IMR-90 (cell line): ENCODE data around the gene ST6GAL2. TPM values are rescaled to one million over a fixed set of nuclear protein-coding genes. Genes with fewer than 3 reads are reported as not detected.

Source experiments
- ATAC-seq: fragments of 200-7000 bp; cut with Tn5 transposase; 2 replicates; pipeline ENCODE4 v1.9.1; 2020; ENCODE audit warnings: low read depth, mild to moderate bottlenecking, moderate library complexity
- BruUV-seq: library from RNA; stranded (reverse); fragments of 400-500 nt; replicated peaks from 2 replicates; lab custom pipeline; 2021; lab: Mats Ljungman, UMichigan
- CTCF ChIA-PET: fragments of 300-600 bp; formaldehyde crosslinking; extraction: SDS; loops from one replicate; lab custom pipeline; 2021; ENCODE audit warnings: antibody characterized with exemption; lab: Yijun Ruan, JAX
- POLR2A ChIA-PET: fragments of 300-600 bp; sonication (Branson Sonifier 250); formaldehyde crosslinking; loops from one replicate; lab custom pipeline; 2022; ENCODE audit warnings: antibody characterized with exemption; ENCODE audit not compliant: unreplicated experiment; lab: Charles Lee
- DNase-seq: peaks from one replicate; pipeline ENCODE4 v3.0.0; 2013
- H2AFZ ChIP-seq: replicated peaks from 2 replicates; pipeline ENCODE3; 2013; ENCODE audit warnings: low read length, mild to moderate bottlenecking; ENCODE audit not compliant: poor library complexity
- H2AK5ac ChIP-seq: 2 replicates; pipeline ENCODE4 v1.6.1; 2013; ENCODE audit warnings: low read depth, low read length, inconsistent platforms
- H2AK9ac ChIP-seq: replicated peaks from 2 replicates; pipeline ENCODE3; 2013; ENCODE audit warnings: mild to moderate bottlenecking, low read depth, low read length, moderate library complexity; ENCODE audit not compliant: poor library complexity
- H2BK120ac ChIP-seq: 2 replicates; pipeline ENCODE4 v1.6.1; 2013; ENCODE audit warnings: low read depth, low read length, inconsistent platforms
- H2BK15ac ChIP-seq: 3 replicates; pipeline ENCODE4 v1.6.1; 2013; ENCODE audit warnings: low read depth, low read length, inconsistent platforms
- H2BK20ac ChIP-seq: 2 replicates; pipeline ENCODE4 v1.6.1; 2013; ENCODE audit warnings: low read depth, mild to moderate bottlenecking, inconsistent platforms, low read length, moderate library complexity
- H2BK5ac ChIP-seq: 2 replicates; pipeline ENCODE4 v1.6.1; 2013; ENCODE audit warnings: mild to moderate bottlenecking, low read depth, low read length, inconsistent platforms; ENCODE audit not compliant: poor library complexity, severe bottlenecking
- H3K14ac ChIP-seq: replicated peaks from 2 replicates; pipeline ENCODE4 v1.6.1; 2013; ENCODE audit warnings: low read depth, low read length, inconsistent platforms
- H3K18ac ChIP-seq: 2 replicates; pipeline ENCODE4 v1.6.1; 2013; ENCODE audit warnings: low read depth, low read length, control low read depth
- H3K23ac ChIP-seq: 2 replicates; pipeline ENCODE4 v1.6.1; 2013; ENCODE audit warnings: low read depth, low read length, inconsistent platforms
- H3K27ac ChIP-seq: 2 replicates; pipeline ENCODE4 v1.5.1; 2013; ENCODE audit warnings: mild to moderate bottlenecking, control low read depth, low read length; ENCODE audit not compliant: insufficient read depth
- H3K27me3 ChIP-seq: 2 replicates; pipeline ENCODE4 v1.6.1; 2013; ENCODE audit warnings: low read length; ENCODE audit not compliant: control insufficient read depth, insufficient read depth
- H3K36me3 ChIP-seq: 2 replicates; pipeline ENCODE4 v1.6.1; 2013; ENCODE audit warnings: low read length, mixed read lengths; ENCODE audit not compliant: control insufficient read depth, insufficient read depth
- H3K4ac ChIP-seq: 2 replicates; pipeline ENCODE4 v1.6.1; 2013; ENCODE audit warnings: low read depth, low read length, inconsistent platforms
- H3K4me1 ChIP-seq: 2 replicates; pipeline ENCODE4 v1.6.1; 2013; ENCODE audit warnings: low read length, mixed read lengths; ENCODE audit not compliant: control insufficient read depth, insufficient read depth
- H3K4me2 ChIP-seq: 2 replicates; pipeline ENCODE4 v1.6.1; 2013; ENCODE audit warnings: low read depth, mild to moderate bottlenecking, control low read depth, low read length, moderate library complexity
- H3K4me3 ChIP-seq: 2 replicates; pipeline ENCODE4 v1.5.1; 2013; ENCODE audit warnings: low read depth, mild to moderate bottlenecking, control low read depth, low read length, moderate library complexity; ENCODE audit not compliant: insufficient read depth
- H3K56ac ChIP-seq: 2 replicates; pipeline ENCODE4 v1.6.1; 2013; ENCODE audit warnings: low read length, inconsistent platforms; ENCODE audit not compliant: insufficient read depth; ENCODE audit errors: extremely low read depth
- H3K79me1 ChIP-seq, 2 experiments: 2 replicates each; pipeline ENCODE4 v1.6.1; 2013; ENCODE audit warnings: low read length in 2 of 2, inconsistent platforms in 1 of 2, low read depth in 1 of 2
- H3K9ac ChIP-seq: 2 replicates; pipeline ENCODE4 v1.6.1; 2013; ENCODE audit warnings: low read depth, low read length, control low read depth
- H3K9me1 ChIP-seq: 2 replicates; pipeline ENCODE4 v1.6.1; 2013; ENCODE audit warnings: low read length, inconsistent platforms; ENCODE audit not compliant: insufficient read depth
- H3K9me3 ChIP-seq: 2 replicates; pipeline ENCODE4 v1.6.1; 2013; ENCODE audit warnings: low read length; ENCODE audit not compliant: control insufficient read depth, insufficient read depth
- H4K20me1 ChIP-seq: 2 replicates; pipeline ENCODE4 v1.6.1; 2013; ENCODE audit warnings: low read length, inconsistent platforms; ENCODE audit not compliant: insufficient read depth
- H4K5ac ChIP-seq: 2 replicates; pipeline ENCODE4 v1.6.1; 2013; ENCODE audit warnings: mild to moderate bottlenecking, low read depth, low read length, control low read depth
- H4K8ac ChIP-seq, 2 experiments: 2 replicates each; pipeline ENCODE4 v1.6.1; 2013; ENCODE audit warnings: low read depth in 2 of 2, low read length in 2 of 2, control low read depth in 1 of 2, inconsistent platforms in 1 of 2
- H4K91ac ChIP-seq: 2 replicates; pipeline ENCODE4 v1.6.1; 2013; ENCODE audit warnings: low read depth, low read length, inconsistent platforms; ENCODE audit not compliant: insufficient read depth
- BHLHE40 ChIP-seq: fragments of 150-350 bp; IDR thresholded peaks from 2 replicates; pipeline ENCODE4 v1.6.1; 2016; ENCODE audit warnings: mild to moderate bottlenecking, low read depth, low read length
- CEBPB ChIP-seq: IDR thresholded peaks from 2 replicates; pipeline ENCODE4 v1.6.1; 2012; ENCODE audit warnings: low read depth, low read length, improper control_type of control experiment
- CHD1 ChIP-seq: IDR thresholded peaks from 2 replicates; pipeline ENCODE4 v1.6.1; 2012; ENCODE audit warnings: low read depth, low read length, improper control_type of control experiment
- CTCF ChIP-seq: conservative IDR thresholded peaks from 2 replicates; pipeline ENCODE4 v1.5.1; 2012; ENCODE audit warnings: mild to moderate bottlenecking, low read depth, low read length, improper control_type of control experiment
- ELK1 ChIP-seq: fragments of 150-350 bp; IDR thresholded peaks from 2 replicates; pipeline ENCODE4 v1.6.1; 2016; ENCODE audit warnings: low read depth, mild to moderate bottlenecking, low read length, moderate library complexity, borderline replicate concordance
- FOS ChIP-seq: fragments of 150-350 bp; IDR thresholded peaks from 2 replicates; pipeline ENCODE4 v1.6.1; 2016; ENCODE audit warnings: low read depth, low read length
- MAFK ChIP-seq: IDR thresholded peaks from 2 replicates; pipeline ENCODE4 v1.6.1; 2012; ENCODE audit warnings: low read depth, low read length, improper control_type of control experiment
- MAZ ChIP-seq: IDR thresholded peaks from 2 replicates; pipeline ENCODE4 v1.6.1; 2012; ENCODE audit warnings: low read depth, mild to moderate bottlenecking, low read length, improper control_type of control experiment, moderate library complexity, borderline replicate concordance
- MXI1 ChIP-seq: IDR thresholded peaks from 2 replicates; pipeline ENCODE4 v1.6.1; 2012; ENCODE audit warnings: low read depth, mild to moderate bottlenecking, low read length, moderate library complexity, borderline replicate concordance
- POLR2A ChIP-seq: IDR thresholded peaks from 2 replicates; pipeline ENCODE4 v1.6.1; 2012; ENCODE audit warnings: mild to moderate bottlenecking, low read depth, low read length
- RAD21 ChIP-seq: IDR thresholded peaks from 2 replicates; pipeline ENCODE4 v1.6.1; 2012; ENCODE audit warnings: low read length, improper control_type of control experiment
- RCOR1 ChIP-seq: IDR thresholded peaks from 2 replicates; pipeline ENCODE4 v1.6.1; 2012; ENCODE audit warnings: mild to moderate bottlenecking, low read length, improper control_type of control experiment; ENCODE audit not compliant: insufficient replicate concordance
- RFX5 ChIP-seq: IDR thresholded peaks from 2 replicates; pipeline ENCODE4 v1.8.0; 2012; ENCODE audit warnings: low read depth, mild to moderate bottlenecking, low read length, moderate library complexity
- USF2 ChIP-seq: fragments of 150-350 bp; IDR thresholded peaks from 2 replicates; pipeline ENCODE4 v1.6.1; 2017; ENCODE audit warnings: mild to moderate bottlenecking, antibody characterized with exemption, low read length, low read depth
- WGBS, 2 experiments: methylation state at CpG; one replicate each; pipeline versions ENCODE4 v1.1.5 to v1.1.7; 2013; ENCODE audit warnings: missing lambda C conversion rate in 2 of 2; ENCODE audit not compliant: insufficient read length in 1 of 2; ENCODE audit errors: extremely low coverage in 2 of 2; 5-methylcytosine and 5-hydroxymethylcytosine counted together
- dilution Hi-C: fragments of 300-500 bp; cut with HindIII; formaldehyde crosslinking; loops from one replicate; pipeline ENCODE4 v1.14.3; 2018; ENCODE audit warnings: low sequenced_read_pairs; ENCODE audit not compliant: unreplicated experiment
- in situ Hi-C: fragments of 300-500 bp; cut with MboI; formaldehyde crosslinking; loops from 3 replicates; pipeline ENCODE4 v1.14.3; 2019; ENCODE audit warnings: low sequenced_read_pairs, inconsistent platforms, mixed read lengths
- intact Hi-C: fragments of 100-400 bp; cut with micrococcal nuclease; formaldehyde crosslinking; loops from 2 replicates; pipeline ENCODE4 v1.10.0; 2022
- polyA plus RNA-seq, 3 experiments: library from polyadenylated mRNA; depleted of rRNA; stranded (reverse); fragments of >200 nt; gene quantifications; 2 replicates each; pipeline ENCODE4 v1.2.3, GENCODE V29; 2012; ENCODE audit warnings: low replicate concordance in 1 of 3
- total RNA-seq: library from RNA; depleted of rRNA; stranded (reverse); fragments of >200 nt; gene quantifications from 2 replicates; pipeline ENCODE4 v1.2.3, GENCODE V29; 2012

Gene ST6GAL2
- total and polyA plus RNA-seq, 2 of the 4 experiments (the other 2 are of a cell fraction): not detected

GRCh38 chr2:106800976-106801655 lies 84.9 kb downstream of the ST6GAL2 start:
- in situ Hi-C loops: no loop called here
- no peak overlapping the region for H2BK5ac ChIP-seq
- POLR2A ChIA-PET: no interaction called here

More at GRCh38 chr2:106800976-106801655, 84.9 kb downstream of the ST6GAL2 start:
- no peak overlapping the region for H2AK9ac ChIP-seq
- H2BK15ac ChIP-seq: no peak overlapping the region
- H3K4me1 ChIP-seq: no peaks in the 10 kb centered on the region
- BruUV-seq: no TSS peak
- no peak overlapping the region for H3K23ac ChIP-seq
- no peak overlapping the region for H4K91ac ChIP-seq
- H3K56ac ChIP-seq: no peak overlapping the region
- intact Hi-C loops: no loop called here
- H3K27ac ChIP-seq: no peak overlapping the region
- no peak overlapping the region for H3K4me3 ChIP-seq
- no peak overlapping the region for H3K4ac ChIP-seq
- no peak for ATAC-seq
- H3K18ac ChIP-seq: no peak overlapping the region
- no peak overlapping the region for H2AFZ ChIP-seq
- CTCF ChIA-PET: no interaction called here
- no peaks in the 10 kb centered on the region for H3K79me1 ChIP-seq
- H4K20me1 ChIP-seq: no peaks in the 10 kb centered on the region
- H3K9me1 ChIP-seq: no peaks in the 10 kb centered on the region
- peaks cover 8% of the 10 kb centered on the region for H3K9me3 ChIP-seq
- no peak overlapping the region for H2BK120ac ChIP-seq
- no peak overlapping the region for H3K9ac ChIP-seq
- WGBS, 2 experiments: 40% methylated on average over 2 of the region's 10 CpGs; no CpG with 5 or more reads in 1 of the 2 experiments
- dilution Hi-C loops: no loop called here
- no peak overlapping the region for H4K5ac ChIP-seq
- TF ChIP-seq RCOR1 (no peak), RAD21 (no peak), POLR2A (no peak), FOS (no peak), MXI1 (no peak), USF2 (no peak), RFX5 (no peak), BHLHE40 (no peak), CEBPB (no peak), CTCF (no peak), MAZ (no peak), MAFK (no peak), CHD1 (no peak), ELK1 (no peak)
- no peak for DNase-seq
- H3K4me2 ChIP-seq: no peak overlapping the region
- H3K36me3 ChIP-seq: no peaks in the 10 kb centered on the region
- H2BK20ac ChIP-seq: no peak overlapping the region
- H2AK5ac ChIP-seq: no peak overlapping the region
- H3K27me3 ChIP-seq: no peaks in the 10 kb centered on the region
- no peak overlapping the region for H4K8ac ChIP-seq
- H3K14ac ChIP-seq: no peak overlapping the region
